ENCODE measurements around the gene MARCO.
"Not testable (repeated sequence)": the region's sequence is repeated elsewhere in the genome, so short reads cannot be mapped to it uniquely, and the experiment has no call there.

The MARCO gene

DNA sequence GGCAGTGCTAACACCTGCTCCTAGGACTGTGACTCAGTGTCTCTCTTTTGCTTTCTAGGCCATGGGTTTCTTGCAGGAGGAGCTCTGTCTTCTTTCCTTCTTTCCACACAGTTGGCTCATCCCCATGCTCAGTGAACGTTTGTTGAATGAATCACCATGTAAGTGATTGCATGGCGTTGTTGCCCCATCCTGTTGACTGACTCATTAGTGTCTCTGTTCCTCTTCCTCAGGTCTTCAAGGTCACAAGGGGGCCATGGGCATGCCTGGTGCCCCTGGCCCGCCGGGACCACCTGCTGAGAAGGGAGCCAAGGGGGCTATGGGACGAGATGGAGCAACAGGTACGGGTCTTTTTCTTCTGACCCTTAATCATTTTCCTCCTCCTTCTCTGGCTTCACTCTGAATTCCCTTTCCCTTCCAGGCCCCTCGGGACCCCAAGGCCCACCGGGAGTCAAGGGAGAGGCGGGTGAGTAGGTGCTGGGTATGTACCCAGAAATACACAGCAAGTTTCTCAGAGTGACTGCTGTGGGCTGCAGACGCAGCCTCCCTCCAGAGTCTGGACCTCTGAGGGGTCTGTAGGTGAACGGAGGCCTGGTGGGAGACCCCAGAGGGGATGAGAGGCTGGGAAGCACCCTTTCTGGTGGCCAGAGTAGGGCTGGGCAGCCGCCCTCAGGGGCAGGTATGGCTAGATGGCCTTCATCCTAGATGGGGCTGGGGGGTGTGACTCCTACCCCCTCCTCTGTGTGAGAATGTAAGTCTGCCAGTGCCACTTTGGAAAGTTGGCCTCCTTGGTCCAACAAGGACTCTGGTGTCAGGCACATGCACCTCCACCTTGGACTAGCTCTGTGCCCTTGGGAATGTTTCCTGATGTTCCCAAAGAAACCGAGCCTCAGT lies 32.4 kb downstream of the MARCO start:
- DNase-seq (ENCODE audit: low spot score) = no peak

DNA sequence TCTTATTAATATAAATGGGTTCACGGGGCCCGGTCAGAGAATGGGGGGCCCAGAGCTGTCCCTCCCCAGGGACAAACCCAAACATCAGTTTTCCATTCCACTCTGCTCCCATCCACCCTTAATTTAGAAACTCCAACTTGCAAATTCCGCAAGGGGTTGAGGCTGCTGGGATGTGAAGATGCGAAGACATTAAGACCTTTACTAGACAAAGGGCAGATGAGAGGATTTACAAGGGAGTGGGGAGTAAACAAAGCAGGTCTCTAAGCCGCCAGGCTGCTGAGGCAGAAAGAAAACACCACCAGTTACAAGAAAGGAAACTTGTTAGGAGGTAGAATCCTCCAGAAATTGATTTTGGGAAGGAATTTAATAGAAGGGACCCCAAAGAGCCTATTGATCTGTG lies 33.1 kb downstream of the MARCO start:
- no peak for DNase-seq (ENCODE audit: low spot score)

DNA sequence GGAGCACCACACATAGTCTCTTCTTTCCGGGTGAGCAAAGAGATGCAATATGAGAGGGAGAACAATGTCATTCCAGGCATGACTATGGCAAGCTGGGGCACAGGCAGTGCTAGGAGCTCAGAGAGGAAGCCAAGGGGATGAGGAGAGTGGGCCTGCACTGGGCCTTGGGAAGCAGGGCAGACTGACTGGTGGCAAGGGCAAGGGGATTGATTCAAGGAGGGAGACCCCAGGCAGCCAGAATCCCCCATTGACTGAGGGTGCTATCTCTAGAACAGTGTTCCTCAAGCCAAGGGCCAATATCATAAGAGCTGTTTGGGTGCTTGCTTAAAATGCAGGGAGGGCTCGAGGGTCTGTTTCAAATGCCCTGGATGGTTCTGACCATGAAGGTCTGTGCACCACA lies 36.1 kb downstream of the MARCO start:
- no peak for DNase-seq (ENCODE audit: low spot score)

DNA sequence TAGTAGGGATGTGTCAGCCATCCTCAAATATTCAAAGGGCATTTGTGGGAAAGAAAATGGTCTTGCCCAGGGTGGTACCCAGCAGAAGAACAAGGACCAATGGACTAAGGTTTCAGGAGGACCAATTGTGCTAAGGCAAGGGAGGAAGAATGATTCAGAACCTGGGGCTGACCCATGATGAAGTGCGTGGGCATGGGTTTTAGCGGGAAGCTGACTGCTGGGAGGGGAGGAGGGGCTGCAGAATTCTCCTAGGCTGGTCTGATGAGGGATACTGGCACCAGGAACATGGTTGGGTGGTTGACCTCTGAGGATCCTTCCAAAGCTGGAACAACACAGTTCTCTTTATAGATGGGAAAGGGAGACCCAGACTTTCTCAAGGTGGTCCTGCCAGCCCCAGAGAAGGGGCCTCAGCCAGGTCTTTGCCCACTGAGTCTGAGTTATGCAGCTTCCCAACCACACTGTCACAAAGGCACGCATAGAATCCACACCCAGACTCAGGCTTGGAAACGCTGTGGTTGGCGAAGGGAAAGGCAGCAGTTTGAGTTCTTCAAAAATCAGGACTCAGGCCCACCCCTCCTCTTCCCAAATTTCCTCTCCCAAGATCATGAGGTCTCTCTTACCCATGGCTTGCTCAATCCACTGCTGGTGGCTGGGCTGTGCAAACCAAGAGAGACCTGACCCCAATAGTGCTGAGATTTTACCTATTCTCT lies 37.3 kb downstream of the MARCO start:
- peak; percentile 1 for DNase-seq (ENCODE audit: low spot score)

DNA sequence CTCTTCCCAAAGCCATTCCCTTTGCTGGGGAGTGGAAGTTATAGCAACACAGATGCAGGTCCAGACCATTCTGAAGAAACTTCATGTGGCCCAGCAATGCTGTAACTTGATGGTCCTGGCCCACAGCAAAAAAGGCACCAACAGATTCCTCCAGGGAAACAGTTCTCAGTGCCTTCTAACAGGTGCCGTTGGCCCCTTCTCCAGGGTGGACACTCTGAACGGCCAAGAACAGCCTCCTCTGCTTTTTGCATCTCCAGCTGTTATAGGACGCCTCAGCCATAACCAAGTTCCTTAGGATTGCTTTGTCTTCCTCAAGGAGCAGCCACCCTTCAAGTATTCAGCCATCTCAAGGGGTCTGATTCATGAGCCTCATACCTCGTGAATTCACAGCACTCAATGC lies 38.0 kb downstream of the MARCO start:
- no peak for DNase-seq (ENCODE audit: low spot score)

DNA sequence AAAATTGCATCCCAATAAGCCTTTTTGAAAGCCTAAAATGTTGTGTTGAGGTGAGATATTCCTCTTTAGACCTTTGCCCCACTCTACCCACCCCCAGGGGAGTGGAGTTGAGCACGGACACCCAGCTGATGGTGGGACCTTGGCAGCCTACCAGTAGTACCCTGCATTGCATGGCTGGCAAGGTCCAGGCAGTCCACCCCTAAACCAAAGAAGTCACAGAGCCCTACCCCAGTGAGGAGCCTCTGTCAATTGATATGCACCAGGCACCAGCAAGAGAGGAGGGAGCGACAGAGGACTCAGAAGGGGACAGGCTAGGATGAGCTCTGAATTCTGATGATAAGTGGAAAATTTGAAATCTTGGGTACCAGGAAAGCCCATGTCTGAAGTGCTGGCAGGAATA lies 38.6 kb downstream of the MARCO start:
- DNase-seq (ENCODE audit: low spot score) = no peak

DNA sequence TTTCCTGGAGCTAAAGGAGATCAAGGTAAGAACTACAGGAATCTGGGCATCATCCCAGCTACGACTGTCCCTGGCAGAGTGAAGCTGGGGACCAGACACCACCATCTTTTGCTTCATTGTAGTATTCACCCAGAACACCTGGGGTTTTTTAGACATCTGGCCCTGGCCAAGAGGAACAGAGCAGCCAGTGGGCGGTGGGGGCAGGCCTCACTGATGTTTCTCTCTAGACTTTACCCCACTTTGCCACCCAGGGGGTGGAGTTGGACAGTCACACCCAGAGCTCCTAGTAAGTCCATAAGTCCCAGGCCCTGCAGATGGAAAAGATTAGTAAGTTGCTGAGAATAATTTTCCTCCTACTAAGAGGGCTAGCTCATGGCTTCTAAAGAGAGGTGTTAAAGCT lies 39.6 kb downstream of the MARCO start:
- DNase-seq (ENCODE audit: low spot score) = no peak

DNA sequence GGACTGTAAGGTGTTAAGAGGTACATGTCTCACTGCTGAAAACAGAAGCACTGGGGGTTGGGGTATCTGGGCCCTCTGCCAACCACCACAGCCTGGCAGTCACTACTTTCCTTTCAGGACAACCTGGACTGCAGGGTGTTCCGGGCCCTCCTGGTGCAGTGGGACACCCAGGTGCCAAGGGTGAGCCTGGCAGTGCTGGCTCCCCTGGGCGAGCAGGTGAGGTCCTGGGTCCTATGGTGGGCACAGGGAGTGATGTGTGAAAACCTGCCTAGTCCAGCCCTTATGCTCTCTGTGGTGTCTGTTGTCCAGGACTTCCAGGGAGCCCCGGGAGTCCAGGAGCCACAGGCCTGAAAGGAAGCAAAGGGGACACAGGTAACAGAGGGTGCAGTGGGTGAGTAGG lies 40.0 kb downstream of the MARCO start:
- DNase-seq (ENCODE audit: low spot score) = no peak

DNA sequence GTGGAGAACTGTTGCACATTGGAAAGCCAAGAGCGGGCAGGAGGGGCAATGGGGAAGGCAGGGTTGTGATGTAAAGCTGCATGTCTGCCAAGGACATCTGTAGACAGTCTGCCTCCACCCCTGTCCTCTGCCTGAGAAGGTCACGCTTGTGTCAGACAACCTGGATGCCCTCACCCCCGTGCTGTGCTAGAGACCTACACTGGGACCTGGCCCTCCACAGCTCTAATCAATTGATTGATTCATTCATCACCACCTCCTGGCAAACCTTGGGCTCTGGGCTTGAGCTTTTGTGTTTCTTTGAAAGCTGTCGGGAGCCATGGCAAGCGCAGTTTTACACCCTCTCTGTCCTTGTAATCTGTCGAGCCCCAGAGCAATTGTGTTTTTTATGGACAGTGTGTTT lies 41.1 kb downstream of the MARCO start:
- no peak for DNase-seq (ENCODE audit: low spot score)

DNA sequence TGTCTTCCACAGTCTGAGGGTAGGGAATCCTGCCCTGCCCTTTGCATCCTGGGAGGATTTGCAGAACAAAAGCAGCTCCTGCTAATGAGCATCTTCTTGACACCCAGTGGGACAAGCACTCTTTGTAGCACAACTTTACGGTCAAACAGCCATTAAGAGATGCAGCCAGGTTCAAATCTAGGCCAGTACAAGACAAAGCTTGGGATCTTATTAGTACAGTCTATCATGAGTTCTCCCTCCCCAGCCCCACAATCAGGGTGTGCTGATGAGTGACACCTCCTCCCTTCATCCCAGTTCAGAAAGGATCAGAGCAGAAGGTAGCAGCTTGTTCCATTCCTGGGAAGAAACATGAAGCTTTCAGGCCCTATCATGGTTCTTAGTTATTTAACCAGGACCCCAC lies 41.9 kb downstream of the MARCO start:
- DNase-seq (ENCODE audit: low spot score) = no peak

DNA sequence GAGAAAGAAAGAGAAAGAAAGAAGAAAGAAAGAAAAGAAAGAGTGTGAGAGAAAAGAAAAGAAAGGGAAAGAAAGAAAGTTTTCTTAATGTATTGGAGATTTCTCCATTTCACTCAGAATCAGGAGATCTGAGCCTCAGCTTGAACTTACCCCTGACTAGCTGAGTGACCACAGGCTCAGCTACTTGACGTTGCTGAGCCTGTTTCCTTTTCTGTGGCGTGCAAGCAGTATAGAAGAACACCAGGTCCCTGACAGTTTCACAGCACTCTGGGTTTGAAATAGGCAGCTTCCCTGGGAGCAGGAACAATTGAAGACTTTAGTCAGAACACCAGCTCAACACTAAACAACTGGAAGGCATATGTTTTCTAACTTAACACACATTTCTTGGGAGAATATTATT lies 44.7 kb downstream of the MARCO start:
- DNase-seq (ENCODE audit: low spot score) = no peak

DNA sequence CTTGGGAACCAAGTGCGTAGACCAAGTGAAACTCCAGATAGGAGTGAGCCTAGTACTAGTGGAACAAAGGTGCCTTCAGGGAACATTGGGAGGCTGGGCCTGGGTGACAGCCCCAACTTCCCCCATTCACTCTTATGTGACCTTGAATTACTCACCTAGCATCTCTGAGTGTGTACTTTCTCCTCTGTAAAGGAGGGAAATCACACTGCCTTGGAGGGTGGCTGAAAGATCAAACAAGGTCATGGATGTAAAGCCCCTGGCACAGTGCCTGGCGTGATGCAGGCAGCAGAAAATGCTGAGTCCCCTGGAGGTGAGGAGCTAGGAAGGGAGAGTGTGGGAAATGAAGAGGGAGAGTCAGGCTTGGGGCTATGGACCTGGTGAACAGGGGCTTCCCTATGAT lies 45.9 kb downstream of the MARCO start:
- no peak for DNase-seq (ENCODE audit: low spot score)

DNA sequence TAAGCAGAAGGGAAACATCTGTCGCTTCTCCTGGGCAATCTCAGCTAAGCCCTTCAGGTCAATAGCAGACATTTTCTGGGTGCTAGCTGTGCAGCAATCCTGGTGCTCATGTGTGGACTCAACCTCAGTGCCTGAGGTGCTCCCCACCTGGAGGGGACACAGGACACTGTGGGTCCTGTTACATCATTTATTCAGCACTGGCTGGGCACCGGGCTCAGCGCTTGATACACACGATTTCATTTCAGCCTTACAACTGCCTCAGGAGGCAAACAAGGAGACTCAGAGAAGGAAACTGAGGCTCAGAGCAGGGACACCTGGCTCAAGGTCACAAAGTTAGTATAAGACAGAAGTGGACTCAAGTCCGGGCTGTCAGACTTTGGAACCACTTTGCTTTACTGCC lies 46.7 kb downstream of the MARCO start:
- DNase-seq (ENCODE audit: low spot score) = no peak

DNA sequence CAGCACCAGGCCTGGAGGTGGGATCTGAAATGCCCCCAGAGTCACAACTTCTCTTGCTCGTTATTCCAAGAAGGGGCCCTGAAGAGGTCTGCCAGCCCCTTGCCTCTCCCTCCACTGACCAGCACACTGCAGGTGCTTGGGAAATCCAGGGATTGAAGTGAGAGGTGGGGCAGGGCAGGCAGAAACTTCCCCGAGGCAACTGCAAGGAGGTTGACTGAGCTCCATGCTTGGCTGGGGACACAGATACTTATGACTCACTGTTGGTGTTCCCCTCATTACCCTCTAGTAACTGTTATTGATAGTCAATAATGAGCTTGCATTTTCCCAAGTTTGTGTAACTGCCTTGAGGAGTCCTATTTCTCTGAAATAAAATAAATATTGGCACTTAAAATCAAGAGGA lies 47.5 kb downstream of the MARCO start:
- no peak for DNase-seq (ENCODE audit: low spot score)

DNA sequence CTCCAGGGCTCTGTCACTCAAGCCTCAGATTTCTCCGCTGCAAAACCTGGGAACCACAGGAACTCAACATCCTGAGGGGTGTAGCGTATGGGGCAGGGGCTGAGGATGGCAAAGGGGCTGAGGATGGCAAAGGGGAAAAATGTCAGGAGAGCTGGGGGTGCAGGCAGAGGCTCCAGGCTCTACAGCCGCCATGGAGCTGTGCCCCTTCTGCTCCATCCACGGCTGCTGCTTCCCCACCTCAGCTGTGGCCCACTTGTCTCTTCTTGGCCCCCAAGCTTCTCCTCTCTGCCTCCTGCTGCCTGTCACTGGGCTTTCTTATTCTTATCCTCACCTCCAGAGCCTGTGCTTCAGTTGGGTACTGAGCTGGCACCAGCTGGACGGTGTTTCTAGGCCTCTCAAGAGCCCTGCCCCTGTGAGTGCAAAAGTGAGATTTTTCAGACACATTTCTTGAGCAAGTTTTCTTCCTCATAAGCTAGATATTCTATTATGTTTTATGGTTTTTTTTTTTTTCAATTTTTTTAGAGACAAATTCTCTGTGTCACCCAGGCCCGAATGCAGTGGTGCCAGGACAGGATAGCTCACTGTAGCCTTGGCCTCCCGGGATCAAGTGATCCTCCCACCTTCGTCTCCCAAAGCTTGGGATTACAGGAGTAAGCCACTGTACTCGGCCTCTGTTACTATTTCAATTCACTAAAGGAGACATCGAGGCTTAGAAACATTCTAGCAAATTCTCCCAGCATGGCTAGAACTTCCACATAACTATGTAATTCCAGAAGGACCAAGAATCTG lies 49.0 kb downstream of the MARCO start:
- no peak for DNase-seq (ENCODE audit: low spot score)

DNA sequence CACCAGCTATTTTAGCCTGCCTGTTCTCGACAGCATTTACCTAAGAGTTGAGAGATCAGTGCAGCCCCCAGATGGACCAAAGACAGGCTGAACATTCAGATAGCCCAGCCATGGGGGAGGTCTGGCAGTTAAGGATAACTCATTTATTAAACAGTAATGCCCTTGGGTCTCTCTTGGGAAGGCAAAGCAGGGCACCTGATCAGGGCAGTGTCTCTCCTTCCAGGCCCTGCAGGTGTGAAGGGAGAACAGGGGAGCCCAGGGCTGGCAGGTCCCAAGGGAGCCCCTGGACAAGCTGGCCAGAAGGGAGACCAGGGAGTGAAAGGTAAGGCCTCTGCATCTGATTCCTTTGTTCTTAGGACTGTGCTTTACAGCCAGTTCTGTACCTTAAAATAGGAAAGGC lies 49.6 kb downstream of the MARCO start:
- no peak for DNase-seq (ENCODE audit: low spot score)

DNA sequence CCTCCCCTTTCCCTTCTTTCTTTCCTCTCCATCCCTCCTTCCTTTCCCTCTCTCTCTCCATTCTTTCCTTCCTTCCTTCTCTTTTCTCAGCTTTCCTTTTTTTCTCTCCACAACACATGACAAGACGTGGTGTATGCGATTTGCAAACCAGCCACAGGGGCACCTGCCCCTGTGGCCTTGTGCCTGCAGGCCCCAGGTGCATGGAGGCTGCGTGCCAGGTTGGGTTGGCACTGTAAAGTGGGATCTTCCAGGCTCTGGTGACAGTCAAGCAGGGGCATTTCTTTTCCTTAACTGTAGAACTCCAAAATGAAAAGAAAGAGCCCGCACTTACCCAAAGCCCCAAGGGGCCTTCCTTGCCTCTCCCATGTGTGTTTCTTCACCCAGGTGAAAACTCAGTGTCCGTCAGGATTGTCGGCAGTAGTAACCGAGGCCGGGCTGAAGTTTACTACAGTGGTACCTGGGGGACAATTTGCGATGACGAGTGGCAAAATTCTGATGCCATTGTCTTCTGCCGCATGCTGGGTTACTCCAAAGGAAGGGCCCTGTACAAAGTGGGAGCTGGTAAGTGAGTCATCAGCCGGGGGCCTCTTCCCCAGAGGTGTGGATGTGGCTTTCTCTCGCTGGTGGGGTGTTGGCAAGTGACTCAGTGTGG lies 50.9 kb downstream of the MARCO start:
- DNase-seq (ENCODE audit: low spot score) = no peak

DNA sequence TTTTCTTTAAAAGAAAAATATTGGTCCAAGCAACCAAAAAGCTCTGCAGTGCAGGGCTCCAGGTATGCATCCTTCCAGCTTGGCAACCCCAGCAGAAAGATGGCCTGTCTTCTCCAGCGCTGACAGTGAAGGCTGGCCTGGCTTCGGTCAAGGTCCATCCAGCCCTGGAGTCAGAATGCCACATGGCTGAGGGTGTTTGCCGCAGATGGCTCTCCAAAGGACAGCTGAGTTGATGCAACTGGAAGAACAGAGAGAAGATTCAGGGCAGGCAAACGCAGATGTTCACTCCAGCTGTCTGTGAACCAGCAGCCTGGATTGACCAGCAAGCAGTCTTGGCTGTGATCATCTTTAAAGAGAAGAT lies 51.4 kb downstream of the MARCO start:
- no peak for DNase-seq (ENCODE audit: low spot score)

DNA sequence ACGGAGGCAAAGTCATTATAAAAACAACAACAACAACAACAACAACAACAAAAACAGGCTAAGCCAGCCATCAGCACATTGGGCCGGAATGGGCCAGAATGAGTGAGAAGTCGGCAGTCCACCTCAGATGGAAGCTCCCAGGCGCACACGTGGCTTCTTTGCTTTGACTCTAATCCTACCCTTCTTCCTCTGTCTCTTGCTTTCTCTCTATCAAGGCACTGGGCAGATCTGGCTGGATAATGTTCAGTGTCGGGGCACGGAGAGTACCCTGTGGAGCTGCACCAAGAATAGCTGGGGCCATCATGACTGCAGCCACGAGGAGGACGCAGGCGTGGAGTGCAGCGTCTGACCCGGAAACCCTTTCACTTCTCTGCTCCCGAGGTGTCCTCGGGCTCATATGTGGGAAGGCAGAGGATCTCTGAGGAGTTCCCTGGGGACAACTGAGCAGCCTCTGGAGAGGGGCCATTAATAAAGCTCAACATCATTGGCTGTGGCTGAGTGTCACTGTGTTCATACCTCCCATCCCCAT lies 52.2 kb downstream of the MARCO start:
- no peak for DNase-seq (ENCODE audit: low spot score)

DNA sequence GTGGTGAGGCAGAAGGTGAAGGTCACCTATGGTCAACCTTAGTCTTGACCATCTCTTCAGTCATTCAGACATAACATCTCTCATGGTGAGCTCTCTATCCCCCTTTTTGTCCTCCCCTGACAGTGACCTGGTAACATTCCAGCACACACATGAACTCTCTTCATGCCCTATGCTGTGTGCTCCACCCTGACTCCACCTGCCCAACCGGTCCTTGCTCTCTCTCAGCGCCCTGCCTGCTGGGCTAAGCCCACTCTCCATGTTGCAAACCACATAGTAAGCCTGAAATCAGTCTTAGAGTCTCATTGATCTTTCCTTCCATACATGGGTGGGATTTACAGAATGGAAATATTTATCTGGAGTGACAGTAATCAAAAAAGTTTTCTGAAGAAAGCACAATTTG lies 52.8 kb downstream of the MARCO start:
- DNase-seq (ENCODE audit: low spot score) = no peak

DNA sequence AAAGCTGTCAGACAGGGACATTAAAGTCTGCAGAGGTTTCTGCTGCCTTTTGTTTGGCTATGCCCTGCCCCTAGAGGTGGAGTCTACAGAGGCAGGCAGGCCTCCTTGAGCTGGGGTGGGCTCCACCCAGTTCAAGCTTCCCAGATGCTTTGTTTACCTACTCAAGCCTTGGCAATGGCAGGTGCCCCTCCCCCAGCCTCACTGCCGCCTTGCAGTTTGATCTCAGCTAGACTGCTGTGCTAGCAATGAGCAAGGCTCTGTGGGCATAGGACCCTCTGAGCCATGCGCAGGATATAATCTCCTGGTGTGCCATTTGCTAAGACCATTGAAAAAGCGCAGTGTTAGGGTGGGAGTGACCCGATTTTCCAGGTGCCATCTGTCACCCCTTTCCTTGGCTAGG lies 61.9 kb downstream of the MARCO start:
- DNase-seq (ENCODE audit: low spot score) = not testable (repeated sequence)

DNA sequence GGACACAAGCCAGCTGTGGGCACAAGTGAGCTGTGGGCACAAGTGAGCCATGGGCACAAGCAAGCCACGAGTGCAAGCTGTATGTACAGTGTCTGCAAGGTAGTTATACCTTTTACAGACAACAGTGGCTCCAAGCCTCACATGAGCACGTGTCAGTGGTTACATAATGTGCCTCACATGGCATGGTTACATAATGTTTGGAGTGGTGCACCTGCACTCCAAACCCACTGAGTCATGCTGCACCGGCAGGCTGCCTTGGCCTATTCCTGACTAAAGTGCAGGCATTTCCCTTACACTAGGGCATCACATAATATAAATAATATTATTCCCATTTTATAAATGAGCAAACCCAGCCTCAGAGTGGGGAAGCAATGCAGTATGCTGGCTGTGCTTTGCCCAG lies 62.6 kb downstream of the MARCO start:
- DNase-seq (ENCODE audit: low spot score) = no peak

All from Ammon's horn (tissue), 1 donor.